ENCODE results near the gene COL5A1.

The COL5A1 gene

GRCh38 chr9:134830126-134830525, 188.5 kb downstream of the COL5A1 start:
- no peak for DNase-seq (ENCODE audit: low read depth in 1 of 2, low spot score in 1 of 2)

DNA sequence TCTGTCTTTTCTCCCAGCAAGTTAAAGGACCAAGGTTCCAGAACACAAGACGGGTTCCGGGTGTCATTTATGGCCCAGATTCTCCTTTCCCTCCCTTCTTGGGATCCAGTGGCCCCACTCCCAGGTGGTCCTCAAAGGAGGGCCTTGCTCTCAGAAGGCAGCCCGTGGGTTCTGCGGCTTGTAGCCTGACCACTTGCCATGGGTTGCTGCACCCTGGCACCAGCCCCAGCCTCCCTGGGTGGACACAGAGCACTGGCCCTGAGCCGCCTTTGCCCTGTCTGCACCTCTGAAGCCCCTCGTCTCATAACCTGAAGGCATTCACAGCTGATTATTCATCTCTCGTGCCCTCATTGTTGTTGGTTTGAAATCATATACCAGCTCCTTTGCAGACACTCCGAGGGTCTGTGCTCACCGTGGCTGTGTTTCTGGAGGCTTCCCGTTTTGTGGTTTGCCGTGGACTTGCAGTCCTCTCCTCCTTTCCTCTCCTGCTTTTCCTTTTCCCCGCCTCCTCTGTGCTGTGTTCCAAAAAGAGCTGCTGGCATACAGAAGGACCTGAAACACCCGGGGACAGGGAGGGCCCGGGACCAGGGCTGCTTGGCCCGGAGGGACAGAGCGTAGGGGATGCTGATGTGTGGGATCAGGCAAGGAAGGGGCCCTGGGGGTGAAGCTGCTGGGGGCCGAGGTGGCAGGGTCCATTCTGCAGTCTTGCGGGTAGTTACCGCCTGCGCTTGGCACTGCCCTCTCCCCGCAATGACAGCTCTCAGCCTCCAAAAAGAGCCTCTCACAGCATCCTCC, 189.5 kb downstream of the COL5A1 start:
- DNase-seq (ENCODE audit: low read depth in 1 of 2, low spot score in 1 of 2): no peak

GRCh38 chr9:134832471-134832870, 190.9 kb downstream of the COL5A1 start:
- DNase-seq (ENCODE audit: low read depth in 1 of 2, low spot score in 1 of 2): no peak

- no peak for DNase-seq (ENCODE audit: low read depth in 1 of 2, low spot score in 1 of 2)
These were observed 191.8 kb downstream of the COL5A1 start for GRCh38 chr9:134833294-134833880.

DNA sequence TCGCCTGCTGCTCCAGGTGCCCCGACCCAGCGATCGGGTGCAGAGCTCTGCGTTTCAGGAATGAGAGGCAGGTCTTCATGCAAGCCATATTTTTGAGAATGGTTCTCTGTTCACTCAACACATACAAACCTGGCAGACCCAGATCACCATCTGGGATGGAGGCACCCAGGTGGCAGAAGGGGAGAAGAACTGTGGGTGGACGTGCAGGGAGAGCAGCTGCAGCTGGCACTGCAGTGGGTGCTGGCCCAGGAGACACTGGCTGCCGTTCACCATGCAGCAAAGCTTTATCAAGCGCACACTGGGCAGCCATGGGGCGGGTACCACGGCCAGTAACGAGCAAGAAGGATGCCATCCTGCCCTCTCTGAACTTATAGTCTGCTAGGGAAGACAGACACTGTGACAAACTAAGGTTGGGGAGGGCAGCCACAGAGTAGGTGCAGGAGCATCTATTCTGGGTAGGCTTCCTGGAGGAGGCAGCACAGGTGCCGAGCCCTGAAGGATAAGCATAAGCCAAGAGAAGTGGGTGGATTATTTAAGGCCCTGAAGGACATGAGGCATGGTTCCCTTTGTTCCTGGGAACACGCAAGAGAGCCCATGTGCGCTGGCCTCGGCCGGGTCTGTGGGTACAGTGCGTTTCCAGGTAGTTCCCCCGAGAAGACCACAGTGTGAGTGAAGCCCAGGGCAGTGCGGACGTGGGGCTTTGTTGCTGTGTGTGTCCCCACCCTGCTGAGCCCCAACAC, 192.8 kb downstream of the COL5A1 start:
- DNase-seq (ENCODE audit: low read depth in 1 of 2, low spot score in 1 of 2): no peak

DNA sequence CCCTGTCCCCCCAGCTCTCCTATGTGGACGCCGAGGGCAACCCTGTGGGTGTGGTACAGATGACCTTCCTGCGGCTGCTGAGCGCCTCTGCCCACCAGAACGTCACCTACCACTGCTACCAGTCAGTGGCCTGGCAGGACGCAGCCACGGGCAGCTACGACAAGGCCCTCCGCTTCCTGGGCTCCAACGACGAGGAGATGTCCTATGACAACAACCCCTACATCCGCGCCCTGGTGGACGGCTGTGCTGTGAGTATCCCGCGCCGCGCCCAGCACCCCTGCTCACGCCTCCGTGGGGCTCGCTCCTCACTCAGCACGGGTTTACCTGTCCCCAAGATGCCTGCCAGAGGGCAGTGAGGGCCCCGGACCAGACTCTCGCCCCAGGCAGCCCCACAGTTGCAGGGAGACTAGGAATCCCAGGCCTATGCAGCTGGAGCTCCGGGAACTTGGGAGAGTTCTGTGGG, 193.4 kb downstream of the COL5A1 start:
- no peak for DNase-seq (ENCODE audit: low read depth in 1 of 2, low spot score in 1 of 2)

DNA sequence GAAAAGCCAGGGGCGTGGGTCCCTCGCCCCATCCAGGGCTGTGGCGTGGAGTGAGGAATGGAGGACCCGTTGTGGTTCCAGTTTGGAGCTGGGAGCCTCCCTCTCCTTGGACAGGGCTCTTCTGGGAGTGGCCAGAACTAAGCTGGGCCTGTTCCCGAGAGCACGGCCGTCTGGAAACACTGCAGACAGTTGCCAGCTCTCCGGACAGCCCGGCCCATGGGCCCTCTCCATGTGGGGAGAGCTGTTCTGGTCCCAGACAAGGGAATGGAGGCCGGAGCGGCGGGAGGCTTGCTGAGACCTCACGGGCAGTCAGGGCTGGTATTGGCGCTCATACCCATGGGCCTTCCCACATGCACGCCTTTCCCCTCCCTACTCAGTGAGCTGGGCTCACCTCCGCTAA, 193.8 kb downstream of the COL5A1 start:
- no peak for DNase-seq (ENCODE audit: low read depth in 1 of 2, low spot score in 1 of 2)

DNA sequence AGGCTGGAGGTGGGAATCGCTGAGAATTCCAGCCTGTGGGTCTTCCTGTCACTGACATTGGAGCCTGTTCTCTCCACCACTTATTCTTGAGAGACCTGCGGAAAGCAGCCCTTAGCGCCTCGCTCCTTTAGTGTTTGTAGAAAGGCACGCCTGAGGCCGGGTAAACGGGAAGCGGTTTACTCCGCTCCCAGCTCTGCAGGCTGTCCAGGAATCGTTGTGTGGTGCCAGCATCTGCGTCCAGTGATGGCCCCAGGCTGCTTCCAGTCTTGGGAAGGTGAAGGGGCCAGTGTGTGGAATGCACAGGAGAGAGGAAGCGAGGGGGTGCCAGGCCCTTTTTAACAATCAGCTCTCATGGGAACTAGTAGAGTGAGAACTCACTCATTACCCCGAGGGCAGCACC, 194.4 kb downstream of the COL5A1 start:
- DNase-seq (ENCODE audit: low read depth in 1 of 2, low spot score in 1 of 2): no peak

- no peak for DNase-seq (ENCODE audit: low read depth in 1 of 2, low spot score in 1 of 2)
These were observed 194.9 kb downstream of the COL5A1 start for GRCh38 chr9:134836406-134836970.

DNA sequence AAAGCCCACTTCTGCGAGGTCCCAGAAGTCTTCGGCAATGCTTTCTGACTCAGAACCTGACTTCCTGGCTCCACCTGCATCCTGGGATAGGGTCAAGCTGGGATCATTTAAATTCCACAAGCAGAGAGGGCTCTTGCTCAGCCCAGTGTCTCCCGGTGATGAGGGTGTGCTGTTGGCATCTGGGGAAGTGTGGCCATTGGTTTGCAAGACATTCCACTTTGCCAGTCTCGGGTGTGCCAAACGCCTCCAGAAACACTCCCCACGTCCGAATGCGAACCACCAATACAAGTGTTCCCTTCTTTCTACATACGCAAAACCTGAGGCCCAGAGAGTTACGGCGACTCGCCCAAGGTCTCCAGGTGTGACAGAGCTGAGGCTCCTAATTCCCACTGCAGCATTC, 195.9 kb downstream of the COL5A1 start:
- no peak for DNase-seq (ENCODE audit: low read depth in 1 of 2, low spot score in 1 of 2)

- DNase-seq (ENCODE audit: low read depth in 1 of 2, low spot score in 1 of 2): no peak
These were observed 197.2 kb downstream of the COL5A1 start for GRCh38 chr9:134838651-134839454.

DNA sequence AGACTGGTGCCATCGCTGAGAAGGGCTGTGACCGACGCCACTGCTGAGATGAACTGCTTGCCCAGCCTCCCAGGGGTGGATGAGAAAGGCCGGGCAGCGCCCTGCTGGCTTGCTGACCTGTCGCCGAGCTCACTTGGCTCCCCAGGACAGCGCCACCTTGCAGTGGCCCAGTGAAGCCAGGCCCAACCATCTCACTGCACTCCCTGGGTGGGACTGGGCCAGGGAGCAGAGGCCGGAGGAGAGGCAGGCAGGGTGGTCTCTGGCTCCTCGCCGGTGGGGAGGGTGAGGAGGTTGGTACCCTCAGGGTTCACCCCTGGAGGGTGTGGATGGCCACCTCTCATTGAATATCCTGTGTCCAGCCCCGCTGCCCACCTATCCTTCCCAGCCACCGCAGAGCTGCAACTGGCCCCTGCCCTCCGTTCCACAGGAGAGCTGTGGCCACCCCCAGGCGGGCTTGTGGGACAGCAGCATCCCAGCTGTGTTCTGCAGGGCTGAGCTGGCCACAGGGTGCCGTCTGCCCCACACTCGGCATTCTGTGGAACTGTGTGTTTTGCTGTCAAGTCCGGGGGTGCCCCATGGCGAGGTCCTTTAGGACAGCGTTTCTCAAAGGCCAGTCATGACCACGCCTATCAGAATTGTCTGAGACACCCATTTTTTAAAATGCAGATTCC, 198.0 kb downstream of the COL5A1 start:
- no peak for DNase-seq (ENCODE audit: low read depth in 1 of 2, low spot score in 1 of 2)

DNA sequence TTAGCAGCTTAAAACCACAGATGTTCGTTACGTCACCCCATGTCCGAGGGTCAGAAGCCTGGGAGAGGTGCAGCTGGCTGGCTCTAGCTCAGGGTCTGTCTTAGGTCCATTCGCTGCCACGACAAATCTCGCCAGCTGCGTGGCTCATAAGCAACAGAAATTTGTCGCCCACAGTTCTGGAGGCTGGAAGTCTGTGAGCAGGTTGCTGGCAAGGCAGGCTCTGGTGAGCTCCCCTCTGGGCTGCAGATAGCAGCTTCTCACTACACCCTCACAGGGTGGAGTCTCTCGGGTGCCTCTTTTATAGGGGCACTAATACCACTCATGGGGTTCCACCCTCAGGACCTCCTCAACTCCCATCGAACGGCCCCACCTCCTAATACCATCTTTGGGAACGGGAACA, 198.9 kb downstream of the COL5A1 start:
- no peak for DNase-seq (ENCODE audit: low read depth in 1 of 2, low spot score in 1 of 2)

DNA sequence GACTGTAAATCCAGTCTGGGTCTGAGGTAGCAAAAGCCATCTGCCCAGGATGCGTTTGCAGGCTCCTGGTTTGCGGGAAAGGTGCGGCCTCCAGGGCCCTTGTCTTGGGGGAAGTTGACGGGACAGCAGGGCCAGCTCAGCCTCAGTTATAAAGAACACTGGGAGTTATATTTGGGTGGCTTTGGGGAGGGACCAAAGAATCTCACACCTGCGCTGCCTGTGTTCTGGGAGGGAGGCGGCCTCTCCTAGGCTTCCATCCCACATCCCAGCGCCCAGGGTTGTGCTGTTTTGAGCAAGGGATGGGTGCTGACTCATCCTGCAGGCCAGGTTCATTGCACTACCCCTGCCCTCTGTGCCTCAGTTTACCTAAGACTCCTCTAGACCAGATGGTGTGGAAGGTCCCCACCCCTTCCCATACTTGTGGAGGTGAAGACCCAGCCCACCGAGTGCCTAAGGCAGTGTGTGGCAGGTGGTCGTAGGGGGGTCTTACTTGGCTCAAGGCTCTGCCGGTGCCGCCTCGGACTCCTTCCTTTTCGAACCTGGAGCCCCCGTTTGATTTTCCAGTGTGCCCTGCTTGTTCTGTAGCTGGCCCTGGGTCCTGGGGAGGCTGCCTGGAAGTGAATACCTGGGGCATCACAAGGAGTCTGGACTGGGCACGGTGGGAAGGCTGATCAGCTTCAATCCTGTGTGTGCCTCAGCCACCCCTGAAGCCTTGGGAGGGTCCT, 199.7 kb downstream of the COL5A1 start:
- no peak for DNase-seq (ENCODE audit: low read depth in 1 of 2, low spot score in 1 of 2)

DNA sequence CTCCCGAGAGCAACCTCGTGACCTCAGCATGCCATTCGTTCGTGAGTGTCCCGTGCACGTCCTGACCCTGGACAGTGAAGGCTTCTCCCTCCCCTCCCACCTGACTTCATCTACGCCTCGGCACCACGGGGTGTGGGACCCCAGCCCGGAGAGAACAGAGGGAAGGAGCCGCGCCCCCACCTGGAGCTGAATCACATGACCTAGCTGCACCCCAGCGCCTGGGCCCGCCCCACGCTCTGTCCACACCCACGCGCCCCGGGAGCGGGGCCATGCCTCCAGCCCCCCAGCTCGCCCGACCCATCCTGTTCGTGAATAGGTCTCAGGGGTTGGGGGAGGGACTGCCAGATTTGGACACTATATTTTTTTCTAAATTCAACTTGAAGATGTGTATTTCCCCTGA, 200.7 kb downstream of the COL5A1 start:
- DNase-seq (ENCODE audit: low read depth in 1 of 2, low spot score in 1 of 2): no peak

GRCh38 chr9:134843740-134844139, 202.1 kb downstream of the COL5A1 start:
- no peak for DNase-seq (ENCODE audit: low read depth in 1 of 2, low spot score in 1 of 2)

- no peak for DNase-seq (ENCODE audit: low read depth in 1 of 2, low spot score in 1 of 2)
These were observed 203.2 kb downstream of the COL5A1 start for GRCh38 chr9:134844821-134845220.

GRCh38 chr9:134846187-134846586, 204.6 kb downstream of the COL5A1 start:
- no peak for DNase-seq (ENCODE audit: low read depth in 1 of 2, low spot score in 1 of 2)

DNA sequence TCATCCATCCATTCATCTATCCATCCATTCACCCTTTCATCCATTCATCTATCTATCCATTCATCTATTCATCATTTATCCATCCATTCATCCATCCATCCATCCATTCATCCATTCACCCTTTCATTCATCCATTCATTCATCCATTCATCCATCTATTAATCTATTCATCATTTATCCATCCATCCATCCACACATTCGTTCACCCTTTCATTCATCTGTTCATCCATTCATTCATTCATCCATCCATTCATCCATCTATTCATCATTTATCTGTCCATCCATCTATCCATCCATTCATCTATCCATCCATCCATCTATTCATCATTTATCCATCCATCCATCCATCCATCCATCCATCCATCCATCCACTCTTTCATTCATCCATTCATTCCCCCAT, 205.1 kb downstream of the COL5A1 start:
- DNase-seq (ENCODE audit: low read depth in 1 of 2, low spot score in 1 of 2): no peak

- DNase-seq (ENCODE audit: low read depth in 1 of 2, low spot score in 1 of 2): no peak
These were observed 205.5 kb downstream of the COL5A1 start for GRCh38 chr9:134847138-134847537.

Measured in activated T-helper 1 cell treated with anti-CD3 and anti-CD28 coated beads, Interleukin-2, amount 50 U/mL, for 16 hours (primary cell).